ENCODE results near the gene WNT8B.

The WNT8B gene

DNA sequence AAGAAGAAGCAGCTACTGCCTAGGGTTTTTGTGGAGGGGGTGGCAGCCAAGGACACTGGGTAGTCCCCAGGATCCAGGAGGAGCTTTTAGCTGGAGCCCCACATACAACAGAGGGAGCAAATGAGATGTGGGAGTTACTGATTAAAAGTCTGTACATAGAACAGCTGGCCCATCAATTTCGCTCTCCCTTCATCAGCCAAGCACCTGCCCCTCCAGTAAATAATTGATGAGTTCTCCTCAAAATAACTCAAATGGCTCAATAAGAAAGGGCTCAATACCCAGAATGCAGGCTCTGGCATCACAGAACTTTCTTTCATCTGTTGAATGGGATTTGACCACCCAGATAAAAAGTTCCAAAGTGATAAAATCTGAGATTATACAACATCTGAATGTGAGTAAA is 15.1 kb upstream of the WNT8B start:
- TF ChIP-seq CTCF (IDR thresholded peaks at IDR 0.05; ENCODE audit: insufficient read depth, low read length, poor library complexity, severe bottlenecking) (no peak), EZH2phosphoT487 (conservative IDR thresholded peaks at IDR 0.05; ENCODE audit: low read length) (no peak)
- Histone ChIP-seq H3K27me3 (ENCODE audit: low read length) (no peaks in the 10 kb centered on the region; the same call in 1 of the 2 replicates), H3F3A (ENCODE audit: insufficient read depth) (no peaks in the 10 kb centered on the region), H3K27ac (ENCODE audit: low read depth, low read length) (no peak overlapping the region), H4K20me1 (ENCODE audit: low read depth, low read length) (no peaks in the 10 kb centered on the region), H3K9me2 (replicated peaks; ENCODE audit: insufficient read depth, low read length) (no peaks in the 10 kb centered on the region), H3K4me2 (ENCODE audit: low read depth, low read length, poor library complexity, severe bottlenecking) (no peak overlapping the region), H2AFZ (ENCODE audit: low read depth, low read length, severe bottlenecking) (no peak overlapping the region), H3K36me3 (ENCODE audit: low read length) (no peaks in the 10 kb centered on the region), H3K9me3 (ENCODE audit: insufficient read depth, low read length) (no peaks in the 10 kb centered on the region), H3K79me2 (ENCODE audit: insufficient read depth, low read length) (no peaks in the 10 kb centered on the region), H3K9ac (ENCODE audit: low read length) (no peak overlapping the region), H3K4me3 (ENCODE audit: insufficient read depth, low read length, poor library complexity, severe bottlenecking) (no peak overlapping the region)

DNA sequence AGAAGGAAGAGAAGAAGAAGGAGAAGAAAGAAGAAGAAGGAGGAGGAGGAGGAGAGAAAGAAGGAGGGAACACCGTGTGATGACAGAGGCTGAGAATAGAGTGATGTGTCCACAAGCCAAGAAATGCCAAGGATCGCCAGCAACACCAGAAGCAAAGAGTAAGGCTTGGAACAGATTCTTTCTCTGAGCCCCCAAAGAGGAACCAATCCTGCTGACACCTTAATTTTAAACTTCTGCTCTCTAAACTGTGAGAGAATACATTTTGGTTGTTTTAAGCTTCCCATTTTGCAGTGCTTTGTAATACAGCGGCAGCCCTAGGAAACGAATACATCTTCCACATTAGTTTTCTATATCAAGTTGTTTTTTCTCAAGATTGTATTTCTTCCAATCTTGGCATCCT is 13.9 kb upstream of the WNT8B start:
- Histone ChIP-seq H3K79me2 (ENCODE audit: insufficient read depth, low read length) (no peaks in the 10 kb centered on the region), H3K27me3 (ENCODE audit: low read length) (no peaks in the 10 kb centered on the region; the same call in 1 of the 2 replicates), H3F3A (ENCODE audit: insufficient read depth) (no peaks in the 10 kb centered on the region), H3K27ac (ENCODE audit: low read depth, low read length) (no peak overlapping the region), H3K4me2 (ENCODE audit: low read depth, low read length, poor library complexity, severe bottlenecking) (no peak overlapping the region), H3K36me3 (ENCODE audit: low read length) (no peaks in the 10 kb centered on the region), H3K9me2 (replicated peaks; ENCODE audit: insufficient read depth, low read length) (no peaks in the 10 kb centered on the region), H3K9ac (ENCODE audit: low read length) (no peak overlapping the region), H4K20me1 (ENCODE audit: low read depth, low read length) (no peaks in the 10 kb centered on the region), H2AFZ (ENCODE audit: low read depth, low read length, severe bottlenecking) (no peak overlapping the region), H3K4me3 (ENCODE audit: insufficient read depth, low read length, poor library complexity, severe bottlenecking) (no peak overlapping the region), H3K9me3 (ENCODE audit: insufficient read depth, low read length) (no peaks in the 10 kb centered on the region)
- TF ChIP-seq CTCF (IDR thresholded peaks at IDR 0.05; ENCODE audit: insufficient read depth, low read length, poor library complexity, severe bottlenecking) (no peak), EZH2phosphoT487 (conservative IDR thresholded peaks at IDR 0.05; ENCODE audit: low read length) (no peak)

GRCh38 chr10:100468322-100468721 is 5.5 kb downstream of the WNT8B start:
- Histone ChIP-seq H3K9me2 (replicated peaks; ENCODE audit: insufficient read depth, low read length) (no peaks in the 10 kb centered on the region), H3K9ac (ENCODE audit: low read length) (no peak overlapping the region), H3K27me3 (ENCODE audit: low read length) (no peaks in the 10 kb centered on the region), H3K36me3 (ENCODE audit: low read length) (no peaks in the 10 kb centered on the region), H3K4me2 (ENCODE audit: low read depth, low read length, poor library complexity, severe bottlenecking) (no peak overlapping the region), H3F3A (ENCODE audit: insufficient read depth) (no peaks in the 10 kb centered on the region), H4K20me1 (ENCODE audit: low read depth, low read length) (no peaks in the 10 kb centered on the region), H2AFZ (ENCODE audit: low read depth, low read length, severe bottlenecking) (no peak overlapping the region), H3K27ac (ENCODE audit: low read depth, low read length) (no peak overlapping the region), H3K4me3 (ENCODE audit: insufficient read depth, low read length, poor library complexity, severe bottlenecking) (no peak overlapping the region), H3K79me2 (ENCODE audit: insufficient read depth, low read length) (no peaks in the 10 kb centered on the region), H3K9me3 (ENCODE audit: insufficient read depth, low read length) (no peaks in the 10 kb centered on the region)
- TF ChIP-seq EZH2phosphoT487 (conservative IDR thresholded peaks at IDR 0.05; ENCODE audit: low read length), result no peak
- no peak for TF ChIP-seq CTCF (IDR thresholded peaks at IDR 0.05; ENCODE audit: insufficient read depth, low read length, poor library complexity, severe bottlenecking)

Data from SU-DHL-6 (cell line).